ENCODE data around the gene NFIC.
A peak's percentile ranks its signal among the peaks of the same experiment; 100 is the strongest.

NFIC gene

GRCh38 chr19:3359919-3360420 lies 6.4 kb upstream of the NFIC start:
- peak; percentile 16 for DNase-seq

- DNase-seq = peak; percentile 55
These were observed 5.7 kb upstream of the NFIC start for GRCh38 chr19:3360421-3361383.

GRCh38 chr19:3361384-3362216 lies 4.8 kb upstream of the NFIC start:
- no peak for DNase-seq

GRCh38 chr19:3362217-3362906 lies 4.0 kb upstream of the NFIC start:
- DNase-seq = no peak

- DNase-seq = no peak
These were observed 2.4 kb upstream of the NFIC start for GRCh38 chr19:3363841-3364500.

- no peak for DNase-seq
These were observed 1.9 kb upstream of the NFIC start for GRCh38 chr19:3364501-3364858.

GRCh38 chr19:3365093-3365835 lies 1.1 kb upstream of the NFIC start:
- no peak for DNase-seq

- no peak for DNase-seq
These were observed 607 bp downstream of the NFIC start for GRCh38 chr19:3366753-3367627.

- DNase-seq = no peak
These were observed 1.5 kb downstream of the NFIC start for GRCh38 chr19:3367628-3368440.

- DNase-seq = no peak
These were observed 2.0 kb downstream of the NFIC start for GRCh38 chr19:3368441-3368795.

GRCh38 chr19:3368848-3369336 lies 2.5 kb downstream of the NFIC start:
- DNase-seq = no peak

GRCh38 chr19:3369337-3370213 lies 3.2 kb downstream of the NFIC start:
- no peak for DNase-seq

GRCh38 chr19:3370214-3370720 lies 3.9 kb downstream of the NFIC start:
- no peak for DNase-seq

GRCh38 chr19:3370728-3371591 lies 4.6 kb downstream of the NFIC start:
- DNase-seq = no peak

- no peak for DNase-seq
These were observed 6.0 kb downstream of the NFIC start for GRCh38 chr19:3372413-3372812.

- no peak for DNase-seq
These were observed 7.6 kb downstream of the NFIC start for GRCh38 chr19:3373971-3374368.

GRCh38 chr19:3374369-3375112 lies 8.2 kb downstream of the NFIC start:
- DNase-seq = no peak

All from COR-L47 (cell line).